Stimulated activated naive CD4-positive, alpha-beta T cell treated with Interleukin-2 at 50 U/mL for 16 hours (primary cell): ENCODE results near the gene PRKCB.
"Not testable (repeated sequence)": the region's sequence is repeated elsewhere in the genome, so short reads cannot be mapped to it uniquely, and the experiment has no call there.

ENCODE experiments used
- DNase-seq: peaks from one replicate; lab custom pipeline; 2025; lab: John Stamatoyannopoulos, UW

The PRKCB gene

GRCh38 chr16:24094660-24095059 lies 258.9 kb downstream of the PRKCB start:
- no peak for DNase-seq

GRCh38 chr16:24098896-24099295 lies 263.1 kb downstream of the PRKCB start:
- DNase-seq = no peak

- no peak for DNase-seq
Observed at GRCh38 chr16:24101431-24101830, 265.6 kb downstream of the PRKCB start.

DNA sequence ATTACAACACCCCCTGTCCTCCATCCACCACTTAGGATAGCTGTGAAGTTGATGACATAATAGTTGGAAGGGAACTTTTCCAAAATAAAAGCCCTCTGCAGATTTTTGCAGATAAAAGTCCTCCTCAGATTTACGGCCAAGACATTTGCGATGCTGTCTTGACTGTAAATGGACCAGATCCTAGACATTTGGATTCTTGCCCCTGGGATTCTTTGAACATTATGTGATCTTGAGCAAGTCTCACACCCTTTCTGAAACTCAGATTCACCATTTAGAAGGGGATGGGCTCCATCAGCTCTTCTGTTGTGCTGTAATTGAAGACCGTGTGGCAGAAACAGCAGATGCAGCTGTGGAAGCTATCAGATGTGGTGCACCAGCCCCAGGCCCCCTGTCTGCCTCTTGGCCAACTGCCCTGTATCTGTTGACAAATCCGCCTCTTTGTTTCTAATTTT lies 266.5 kb downstream of the PRKCB start:
- no peak for DNase-seq

GRCh38 chr16:24105471-24105870 lies 269.7 kb downstream of the PRKCB start:
- not testable (repeated sequence) for DNase-seq

DNA sequence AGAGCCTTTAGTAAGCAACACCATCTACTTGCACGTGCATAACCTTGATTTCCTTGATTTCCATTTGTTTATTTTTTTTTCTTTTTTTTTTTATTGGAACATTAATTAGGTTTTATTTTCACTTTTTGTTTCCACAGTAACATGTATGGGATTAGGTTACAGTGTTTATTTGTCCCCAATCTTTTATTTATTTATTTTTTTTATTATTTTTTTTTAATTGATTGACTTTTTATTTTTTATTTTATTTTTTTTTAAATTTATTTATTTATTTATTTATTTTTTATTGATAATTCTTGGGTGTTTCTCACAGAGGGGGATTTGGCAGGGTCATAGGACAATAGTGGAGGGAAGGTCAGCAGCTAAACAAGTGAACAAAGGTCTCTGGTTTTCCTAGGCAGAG lies 272.3 kb downstream of the PRKCB start:
- DNase-seq = not testable (repeated sequence)

GRCh38 chr16:24111724-24112302 lies 276.0 kb downstream of the PRKCB start:
- no peak for DNase-seq

GRCh38 chr16:24113115-24113745 lies 277.4 kb downstream of the PRKCB start:
- no peak for DNase-seq

DNA sequence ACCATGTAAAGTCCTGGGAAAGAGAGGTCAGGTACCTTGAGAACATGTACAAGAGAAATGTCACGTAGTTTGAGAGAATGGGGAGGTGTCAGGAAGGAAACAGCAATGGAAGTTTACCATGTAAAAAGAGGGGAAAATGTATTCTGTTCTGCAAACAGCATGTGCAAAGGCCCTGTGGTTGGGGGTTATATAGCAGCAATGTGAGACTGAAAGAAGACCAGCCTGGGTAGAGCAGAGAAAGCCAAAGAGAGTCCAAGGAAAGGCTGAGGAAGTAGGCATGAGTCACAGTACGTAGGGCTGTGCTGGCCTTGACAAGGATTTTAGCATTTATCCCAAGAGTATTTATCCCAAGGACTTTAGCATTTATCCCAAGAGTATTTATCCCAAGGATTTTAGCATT lies 279.1 kb downstream of the PRKCB start:
- DNase-seq = no peak

DNA sequence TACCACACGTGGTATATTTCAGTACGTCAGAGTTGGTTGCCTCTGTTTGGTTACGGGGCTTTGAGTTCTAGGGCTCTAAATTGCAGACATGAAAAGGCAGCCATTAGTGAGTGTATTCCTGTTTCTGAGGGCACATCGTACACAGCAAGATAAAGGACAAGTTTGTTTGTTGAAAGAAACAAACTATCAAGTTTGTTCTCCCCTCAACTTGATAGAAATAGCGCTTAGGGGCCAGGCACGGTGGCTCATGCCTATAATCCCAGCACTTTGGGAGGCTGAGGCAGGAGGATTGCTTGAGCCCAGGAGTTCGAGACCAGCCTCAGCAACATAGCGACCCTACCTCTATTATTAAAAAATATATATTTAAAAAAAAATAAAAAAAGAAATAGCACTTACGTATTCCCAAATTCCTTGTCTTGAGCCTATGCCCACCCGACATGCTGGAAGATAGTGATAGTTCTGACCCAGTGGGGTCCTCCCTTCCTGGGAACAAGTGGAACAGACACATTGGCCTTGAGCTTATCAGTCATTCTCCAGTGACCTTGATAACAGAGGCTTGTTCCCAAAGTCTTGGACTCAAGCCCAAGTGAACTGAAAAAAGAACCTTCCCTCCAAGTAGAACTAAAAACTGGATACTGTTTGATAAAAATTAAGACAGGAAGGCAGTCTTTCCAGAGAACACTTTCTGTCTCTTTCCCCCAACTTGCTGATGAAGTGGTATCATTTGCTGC lies 280.4 kb downstream of the PRKCB start:
- DNase-seq = no peak

- DNase-seq = no peak
Observed at GRCh38 chr16:24116989-24117388, 281.2 kb downstream of the PRKCB start.

GRCh38 chr16:24117680-24118079 lies 281.9 kb downstream of the PRKCB start:
- no peak for DNase-seq

DNA sequence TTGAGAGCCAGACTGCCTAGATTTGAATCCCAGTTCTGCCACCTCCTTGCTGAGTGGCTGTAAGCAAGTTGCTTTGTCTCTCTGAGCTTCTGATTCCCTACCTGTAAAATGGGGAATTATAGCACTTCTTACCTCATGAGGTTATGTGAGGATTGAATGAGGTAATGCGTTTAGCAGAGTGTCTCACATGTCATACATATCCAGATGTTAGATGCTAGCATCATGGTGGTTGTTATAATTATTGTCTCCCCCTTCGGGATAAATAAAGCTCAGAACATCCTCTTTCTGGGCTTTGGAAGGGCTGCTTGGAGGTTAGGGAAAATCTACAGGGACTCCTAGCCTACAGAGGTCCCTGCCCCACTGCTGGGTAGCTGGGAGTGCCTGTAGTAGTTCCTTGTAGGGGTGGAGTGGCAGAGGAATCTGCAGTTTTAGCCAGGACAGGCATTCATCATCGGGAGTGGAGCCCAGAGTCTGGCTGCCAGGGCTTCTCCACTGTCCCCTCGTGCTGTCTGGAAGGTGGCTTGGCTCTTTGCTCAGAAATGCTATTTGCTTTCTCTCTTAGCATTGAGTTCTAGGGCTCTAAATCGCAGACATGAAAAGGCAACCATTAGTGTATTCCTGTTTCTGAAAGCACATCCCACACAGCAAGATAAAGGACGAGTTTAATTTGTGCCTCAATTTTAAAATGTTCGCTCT lies 282.5 kb downstream of the PRKCB start:
- no peak for DNase-seq

- no peak for DNase-seq
Observed at GRCh38 chr16:24119807-24120206, 284.0 kb downstream of the PRKCB start.

DNA sequence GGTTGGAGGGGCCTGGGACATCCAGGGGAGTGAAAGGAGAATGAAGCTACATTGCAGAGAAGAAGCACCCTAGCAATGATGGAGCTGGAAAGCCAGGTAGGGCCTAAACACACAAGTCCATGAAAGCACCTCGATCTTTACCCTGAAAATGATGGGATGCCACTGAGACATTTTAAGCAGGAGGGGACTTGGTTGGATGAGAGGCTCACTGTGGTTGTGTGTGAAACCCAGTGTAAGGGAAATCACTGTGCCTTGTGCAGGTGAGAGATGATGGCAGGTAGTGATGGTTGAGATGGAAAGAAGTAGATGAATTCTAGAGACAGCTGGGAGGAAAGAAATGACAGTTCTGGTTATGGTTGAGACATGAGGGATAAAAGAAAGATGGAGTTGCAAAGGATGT lies 287.5 kb downstream of the PRKCB start:
- no peak for DNase-seq

- DNase-seq = no peak
Observed at GRCh38 chr16:24124291-24124690, 288.5 kb downstream of the PRKCB start.

DNA sequence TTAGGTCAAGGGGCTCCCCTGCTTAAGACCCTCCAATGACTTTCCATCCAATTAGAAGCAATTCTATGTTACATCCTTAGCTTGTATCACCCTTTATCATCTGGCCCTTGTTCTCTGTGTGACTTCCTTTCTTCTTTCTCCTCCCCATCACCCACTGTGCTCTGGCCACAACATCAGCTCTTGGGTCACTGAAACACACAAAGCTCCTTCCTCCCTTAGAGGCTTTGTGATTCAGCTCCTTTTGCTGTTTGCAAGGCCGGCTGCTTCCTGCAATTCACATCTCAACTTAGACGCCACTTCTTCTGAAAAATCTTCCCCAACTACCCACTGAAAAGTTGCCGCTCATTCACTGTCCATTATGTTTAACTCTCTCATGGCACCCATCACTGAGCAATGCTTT lies 289.4 kb downstream of the PRKCB start:
- no peak for DNase-seq

DNA sequence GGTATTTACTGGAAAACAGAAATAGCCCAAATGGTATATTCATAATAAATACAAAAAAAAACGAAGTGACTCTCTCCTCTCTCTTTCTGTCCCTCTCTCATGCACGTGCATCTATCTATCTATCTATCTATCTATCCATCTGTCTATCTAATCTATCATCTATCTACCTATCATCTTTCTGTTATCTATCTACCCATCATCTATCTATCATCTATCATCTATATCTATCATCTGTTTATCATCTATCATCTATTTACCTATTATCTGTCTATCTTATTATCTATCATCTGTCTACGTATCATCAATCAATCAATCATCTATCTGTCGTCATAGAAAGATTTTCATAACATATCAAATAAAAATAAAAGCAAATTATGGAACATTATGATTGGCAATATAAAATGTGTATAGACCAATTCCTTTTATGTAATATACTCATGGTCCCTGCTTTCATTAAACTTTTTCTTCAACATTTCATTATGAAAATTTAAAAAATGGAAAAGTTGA lies 293.7 kb downstream of the PRKCB start:
- DNase-seq = no peak

GRCh38 chr16:24130494-24131085 lies 294.8 kb downstream of the PRKCB start:
- DNase-seq = no peak

DNA sequence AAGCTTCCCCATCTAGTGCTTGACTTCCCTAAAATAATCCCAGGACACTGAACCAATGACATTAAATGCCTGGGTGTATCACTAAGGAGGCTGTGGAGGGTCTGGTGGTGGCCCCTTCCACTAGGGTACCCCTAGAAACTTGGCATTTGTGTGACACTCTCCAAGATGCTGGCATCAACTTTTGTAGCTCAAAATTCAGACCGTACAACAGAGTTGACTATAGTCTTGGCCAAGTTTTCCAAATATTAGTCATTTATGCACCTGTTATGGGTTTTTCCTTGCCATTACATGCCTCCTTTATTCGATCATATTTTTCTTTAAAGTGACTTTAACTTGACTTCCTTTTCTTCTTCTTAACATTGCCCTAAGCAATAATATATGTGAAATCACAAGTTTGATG lies 295.5 kb downstream of the PRKCB start:
- DNase-seq = no peak

- no peak for DNase-seq
Observed at GRCh38 chr16:24132048-24132796, 296.4 kb downstream of the PRKCB start.

GRCh38 chr16:24132797-24133155 lies 297.0 kb downstream of the PRKCB start:
- DNase-seq = no peak
